ENCODE data around the gene MYMX. TPM values are rescaled to one million over a fixed set of nuclear protein-coding genes. Genes with fewer than 3 reads are reported as not detected.

Gene MYMX
- total and polyA plus RNA-seq, 2 of the 4 experiments (the other 2 are of a cell fraction), result not detected

GRCh38 chr6:44180886-44181285 is 35.8 kb upstream of the MYMX start:
- H3K23ac ChIP-seq (ENCODE audit: low read depth, low read length), result no peak overlapping the region
- H3K4me3 ChIP-seq (ENCODE audit: insufficient read depth, low read depth, low read length), result no peak overlapping the region
- no peak overlapping the region for H2BK20ac ChIP-seq (ENCODE audit: low read depth, low read length)
- no peak overlapping the region for H3K4ac ChIP-seq (ENCODE audit: low read depth, low read length)
- ChIA-PET CTCF (no interaction called here), POLR2A (ENCODE audit: unreplicated experiment) (no interaction called here)
- no peaks in the 10 kb centered on the region; the same call in 1 of the 2 replicates for H4K20me1 ChIP-seq (ENCODE audit: insufficient read depth, low read length)
- H2BK120ac ChIP-seq (ENCODE audit: low read depth, low read length), result no peak overlapping the region
- 0 out of 2 replicates have a peak overlapping the region, but pooled peaks have one; percentile 16 for H2AK5ac ChIP-seq (ENCODE audit: low read depth, low read length)
- H2BK15ac ChIP-seq (ENCODE audit: low read depth, low read length), result no peak overlapping the region
- TF ChIP-seq RFX5 (IDR thresholded peaks at IDR 0.05; ENCODE audit: low read depth, low read length), result no peak
- no peak for TF ChIP-seq POLR2A (IDR thresholded peaks at IDR 0.05; ENCODE audit: low read depth, low read length)
- no peak for TF ChIP-seq RAD21 (IDR thresholded peaks at IDR 0.05; ENCODE audit: low read length)
- no peak for TF ChIP-seq MAZ (IDR thresholded peaks at IDR 0.05; ENCODE audit: borderline replicate concordance, low read depth, low read length)
- TF ChIP-seq CEBPB (IDR thresholded peaks at IDR 0.05; ENCODE audit: low read depth, low read length), result no peak
- no peak for TF ChIP-seq USF2 (IDR thresholded peaks at IDR 0.05; ENCODE audit: low read depth, low read length)
- TF ChIP-seq FOS (IDR thresholded peaks at IDR 0.05; ENCODE audit: low read depth, low read length), result no peak
- TF ChIP-seq RCOR1 (IDR thresholded peaks at IDR 0.05; ENCODE audit: insufficient replicate concordance, low read length), result no peak
- no peak for TF ChIP-seq SMC3 (IDR thresholded peaks at IDR 0.05; ENCODE audit: low read depth, low read length)
- no peak for TF ChIP-seq MXI1 (IDR thresholded peaks at IDR 0.05; ENCODE audit: borderline replicate concordance, low read depth, low read length)
- no peak for TF ChIP-seq BHLHE40 (IDR thresholded peaks at IDR 0.05; ENCODE audit: low read depth, low read length)
- TF ChIP-seq CHD1 (IDR thresholded peaks at IDR 0.05; ENCODE audit: low read depth, low read length), result no peak
- no peak for TF ChIP-seq NFE2L2 (IDR thresholded peaks at IDR 0.05; ENCODE audit: low read depth, low read length)
- TF ChIP-seq MAFK (IDR thresholded peaks at IDR 0.05; ENCODE audit: low read depth, low read length), result no peak
- no peak for TF ChIP-seq ELK1 (IDR thresholded peaks at IDR 0.05; ENCODE audit: borderline replicate concordance, low read depth, low read length)
- no peak overlapping the region for H2BK5ac ChIP-seq (ENCODE audit: low read depth, low read length, poor library complexity, severe bottlenecking)
- H2AK9ac ChIP-seq (replicated peaks; ENCODE audit: low read depth, low read length, poor library complexity), result peak overlapping the region; percentile 15
- no peaks in the 10 kb centered on the region for H3K9me3 ChIP-seq (ENCODE audit: control insufficient read depth, insufficient read depth, low read length)
- no peak overlapping the region for H3K14ac ChIP-seq (replicated peaks; ENCODE audit: low read depth, low read length)
- H3K4me1 ChIP-seq (ENCODE audit: control insufficient read depth, insufficient read depth, low read length), result no peaks in the 10 kb centered on the region
- no peak overlapping the region for H3K4me2 ChIP-seq (ENCODE audit: low read depth, low read length)
- BruUV-seq (replicated peaks), result no TSS peak
- no CpG with 5 or more reads among the region's 4 CpGs for WGBS, 2 experiments (ENCODE audit: extremely low coverage in 2 of 2, insufficient read length in 1 of 2)
- no peak overlapping the region for H3K9ac ChIP-seq (ENCODE audit: low read depth, low read length)
- H4K91ac ChIP-seq (ENCODE audit: insufficient read depth, low read depth, low read length), result no peak overlapping the region
- peaks cover 17% of the 10 kb centered on the region for H3K27me3 ChIP-seq (ENCODE audit: control insufficient read depth, insufficient read depth, low read length)
- intact Hi-C loops (cut with micrococcal nuclease), result no loop called here
- H3K27ac ChIP-seq (ENCODE audit: insufficient read depth, low read length), result no peak overlapping the region
- H3K56ac ChIP-seq (ENCODE audit: extremely low read depth, insufficient read depth, low read length), result no peak overlapping the region
- DNase-seq (no peak), ATAC-seq (ENCODE audit: low read depth) (no peak)
- H3K79me1 ChIP-seq (ENCODE audit: low read depth in 1 of 2, low read length in 2 of 2), result no peaks in the 10 kb centered on the region
- no peak overlapping the region for H3K18ac ChIP-seq (ENCODE audit: low read depth, low read length)
- no peak overlapping the region for H2AFZ ChIP-seq (replicated peaks; ENCODE audit: low read length, poor library complexity)
- dilution Hi-C loops (cut with HindIII; ENCODE audit: low sequenced_read_pairs, unreplicated experiment), result no loop called here
- H3K9me1 ChIP-seq (ENCODE audit: insufficient read depth, low read length), result 0 out of 2 replicates have a peak, but pooled peaks cover 9% of the 10 kb centered on the region
- in situ Hi-C loops (cut with MboI; ENCODE audit: low sequenced_read_pairs), result no loop called here
- H4K8ac ChIP-seq (ENCODE audit: low read depth in 2 of 2, low read length in 2 of 2), result no peak overlapping the region
- H4K5ac ChIP-seq (ENCODE audit: low read depth, low read length), result no peak overlapping the region
- no peaks in the 10 kb centered on the region for H3K36me3 ChIP-seq (ENCODE audit: control insufficient read depth, insufficient read depth, low read length)

Measured in IMR-90 (cell line).